Retinal pigment epithelial cell (primary cell): Measurements from ENCODE around the gene CCDC142.

ENCODE experiments used
- DNase-seq: peaks from one replicate; pipeline ENCODE4 v3.0.0-alpha.2; 2010; ENCODE audit warnings: low read depth
- H3K4me3 ChIP-seq: 2 replicates; pipeline ENCODE4 v1.5.1; 2011; ENCODE audit warnings: mild to moderate bottlenecking, low read length, control low read depth, moderate library complexity
- TF ChIP-seq, protein P1 (sequence below): conservative IDR thresholded peaks from 2 replicates; pipeline ENCODE4 v1.5.1; 2011; ENCODE audit warnings: low read depth, low read length, control low read depth, inconsistent platforms

Gene CCDC142

DNA sequence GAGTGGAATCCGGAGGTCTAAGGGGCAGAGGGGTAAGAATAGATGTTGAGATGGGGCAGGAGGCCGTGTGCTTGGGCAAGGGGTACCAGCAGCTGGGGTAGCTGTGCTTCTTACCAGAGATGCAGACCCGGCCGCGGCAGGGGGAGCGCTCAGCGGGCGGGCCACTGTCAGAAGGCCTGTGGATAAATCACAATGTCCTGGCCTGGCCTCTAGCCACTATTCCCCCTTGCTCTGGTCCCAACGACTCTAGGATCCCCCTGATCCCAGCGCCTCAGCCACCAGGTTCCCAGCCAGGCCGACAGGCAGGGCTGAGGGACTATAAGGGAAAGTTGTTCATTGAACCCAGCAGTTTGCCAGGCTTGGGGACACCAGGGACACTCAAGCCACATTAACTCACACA lies 52.3 kb downstream of the CCDC142 start:
- no peak overlapping the region for H3K4me3 ChIP-seq
- TF ChIP-seq, protein P1, sequence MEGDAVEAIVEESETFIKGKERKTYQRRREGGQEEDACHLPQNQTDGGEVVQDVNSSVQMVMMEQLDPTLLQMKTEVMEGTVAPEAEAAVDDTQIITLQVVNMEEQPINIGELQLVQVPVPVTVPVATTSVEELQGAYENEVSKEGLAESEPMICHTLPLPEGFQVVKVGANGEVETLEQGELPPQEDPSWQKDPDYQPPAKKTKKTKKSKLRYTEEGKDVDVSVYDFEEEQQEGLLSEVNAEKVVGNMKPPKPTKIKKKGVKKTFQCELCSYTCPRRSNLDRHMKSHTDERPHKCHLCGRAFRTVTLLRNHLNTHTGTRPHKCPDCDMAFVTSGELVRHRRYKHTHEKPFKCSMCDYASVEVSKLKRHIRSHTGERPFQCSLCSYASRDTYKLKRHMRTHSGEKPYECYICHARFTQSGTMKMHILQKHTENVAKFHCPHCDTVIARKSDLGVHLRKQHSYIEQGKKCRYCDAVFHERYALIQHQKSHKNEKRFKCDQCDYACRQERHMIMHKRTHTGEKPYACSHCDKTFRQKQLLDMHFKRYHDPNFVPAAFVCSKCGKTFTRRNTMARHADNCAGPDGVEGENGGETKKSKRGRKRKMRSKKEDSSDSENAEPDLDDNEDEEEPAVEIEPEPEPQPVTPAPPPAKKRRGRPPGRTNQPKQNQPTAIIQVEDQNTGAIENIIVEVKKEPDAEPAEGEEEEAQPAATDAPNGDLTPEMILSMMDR: no peak
- no peak for DNase-seq

DNA sequence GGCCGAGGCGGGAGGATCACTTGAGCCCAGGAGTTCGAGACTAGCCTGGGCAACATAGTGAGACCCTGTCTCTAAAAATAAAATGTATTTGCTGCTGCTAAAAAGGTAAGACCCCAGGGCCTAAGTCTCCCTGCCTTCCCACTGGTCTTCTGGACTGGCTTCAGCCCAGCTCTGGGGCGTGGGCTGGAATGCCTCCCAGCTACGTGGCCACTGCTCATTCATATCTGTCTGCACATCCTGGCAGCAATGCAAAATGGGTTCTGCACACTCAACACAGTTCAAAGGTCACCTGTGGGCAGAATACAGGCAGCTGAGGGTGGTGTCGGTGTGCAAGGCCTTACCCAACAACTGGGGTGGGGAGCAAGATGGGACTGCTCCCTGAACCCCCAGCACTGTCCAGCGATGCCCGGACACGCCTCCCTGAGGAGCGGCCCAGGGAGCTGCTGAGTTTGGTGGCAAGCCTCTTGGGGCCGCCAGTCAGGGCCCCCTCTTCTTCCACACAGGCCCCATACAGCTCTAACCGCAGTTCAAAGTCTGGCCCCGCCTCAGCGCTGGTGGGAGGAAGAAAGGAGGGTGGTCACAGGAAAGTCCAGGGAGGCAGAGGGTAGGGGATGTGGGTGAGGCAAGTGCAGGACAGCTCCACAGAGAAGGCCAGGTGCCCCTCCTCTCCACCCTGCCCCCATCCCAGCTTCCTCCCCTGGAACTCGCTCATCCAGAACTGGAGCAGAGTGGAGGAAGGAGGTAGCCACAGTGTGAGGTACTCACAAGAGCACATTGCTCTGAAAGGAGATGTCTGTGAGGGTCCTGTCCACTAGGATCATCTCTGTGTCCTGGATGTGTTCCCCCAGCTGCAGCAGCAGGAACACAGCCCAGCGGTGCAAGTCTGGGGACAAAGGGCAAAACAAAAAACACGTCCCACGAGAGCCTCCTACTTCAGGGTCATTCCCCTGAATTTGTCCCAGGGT lies 53.0 kb downstream of the CCDC142 start:
- DNase-seq: no peak
- H3K4me3 ChIP-seq: no peak overlapping the region
- TF ChIP-seq, protein P1: no peak

DNA sequence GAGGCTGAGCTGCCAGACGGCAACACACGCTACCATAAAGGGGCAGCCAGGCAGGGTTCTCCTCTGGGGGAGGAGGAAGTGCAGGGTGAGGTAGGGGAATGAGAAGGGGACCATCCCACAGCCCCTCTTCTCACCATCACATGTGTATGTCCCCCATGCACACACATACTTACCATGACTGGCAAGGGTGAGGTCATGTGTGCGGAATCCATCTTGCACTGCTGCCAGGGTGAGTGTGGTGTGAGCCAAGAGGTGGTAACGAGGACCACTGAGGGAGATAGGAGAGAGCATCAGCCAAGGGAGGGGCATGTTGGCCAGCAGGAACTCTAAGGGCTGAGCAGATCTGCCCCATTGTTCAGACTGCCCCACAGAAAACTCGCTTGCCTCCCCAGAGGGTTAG lies 54.1 kb downstream of the CCDC142 start:
- no peak overlapping the region for H3K4me3 ChIP-seq
- TF ChIP-seq, protein P1: no peak
- no peak for DNase-seq

DNA sequence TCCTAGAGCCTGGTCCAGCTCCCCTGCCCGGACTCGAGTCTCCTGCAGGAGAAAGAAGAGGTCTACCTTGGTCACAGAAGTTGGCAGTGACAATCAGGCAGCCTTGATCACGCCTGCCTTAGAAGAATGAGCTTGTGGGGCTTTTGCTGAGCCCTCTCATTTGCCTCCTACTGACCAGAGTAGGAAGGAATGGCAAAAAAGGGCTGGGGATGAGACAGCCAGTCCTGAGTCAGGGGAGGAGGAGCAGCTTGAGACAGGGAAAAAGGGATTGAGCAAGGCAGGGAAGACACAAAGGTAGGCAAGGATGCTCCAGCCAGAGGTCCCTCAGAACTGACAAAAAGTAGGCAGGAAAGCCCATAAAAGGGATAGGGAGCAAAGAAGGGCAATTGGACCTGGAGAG lies 55.2 kb downstream of the CCDC142 start:
- no peak for DNase-seq
- H3K4me3 ChIP-seq: no peak overlapping the region
- TF ChIP-seq, protein P1: no peak

DNA sequence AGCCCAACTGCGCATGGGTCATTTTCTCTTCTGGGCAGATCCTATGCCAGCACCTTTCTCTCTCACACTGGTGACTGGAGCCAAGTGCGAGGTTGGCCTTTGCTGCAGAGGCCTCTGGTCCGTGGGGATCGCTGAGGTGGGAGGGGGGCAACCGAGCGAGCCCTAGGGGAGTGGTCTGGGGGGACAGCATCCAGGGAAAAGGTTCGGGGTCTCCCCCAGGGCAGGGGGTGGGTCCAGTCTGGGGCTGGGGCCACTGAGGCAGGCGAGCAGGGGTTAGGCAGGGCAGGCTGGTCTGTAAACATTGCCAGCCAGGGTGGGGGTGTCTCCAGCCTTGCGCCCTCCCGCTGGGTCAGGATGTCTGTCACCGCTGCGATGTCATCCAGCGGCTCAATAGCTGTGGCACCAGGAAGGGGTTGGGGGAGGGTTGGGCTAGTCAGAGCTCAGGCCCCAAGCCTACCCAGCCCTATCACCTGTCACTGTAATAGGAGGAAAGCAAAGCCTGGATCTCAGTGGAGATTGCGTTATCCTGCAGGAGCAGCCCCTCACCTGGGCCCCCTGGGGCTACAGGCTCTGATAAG lies 56.5 kb downstream of the CCDC142 start:
- TF ChIP-seq, protein P1: no peak
- DNase-seq: no peak
- no peak overlapping the region for H3K4me3 ChIP-seq

DNA sequence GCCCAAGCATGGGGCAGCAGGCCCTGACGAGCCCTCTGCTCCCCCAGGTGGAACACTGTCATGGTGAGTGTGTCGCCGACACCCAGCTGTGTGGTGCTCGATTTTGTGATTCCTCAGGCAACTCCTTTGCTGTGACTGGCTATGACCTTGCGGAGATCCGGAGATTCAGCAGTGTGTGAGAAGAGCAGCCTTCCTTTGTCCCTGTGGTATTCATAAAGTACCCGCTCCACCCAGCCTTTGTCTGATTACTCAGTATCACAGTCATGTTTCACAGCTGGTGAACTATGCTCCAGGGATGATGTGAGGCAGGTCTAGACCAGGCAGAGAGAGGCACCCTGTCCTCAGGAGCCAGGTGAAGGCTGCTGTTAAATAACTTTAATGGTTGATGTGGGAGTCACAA lies 57.3 kb downstream of the CCDC142 start:
- no peak overlapping the region for H3K4me3 ChIP-seq
- TF ChIP-seq, protein P1: no peak

More for the DNA sequence above, 57.3 kb downstream of the CCDC142 start:
- no peak for DNase-seq
